Limb (tissue), 2 donors: Measurements from ENCODE around the gene STEEP1.
A peak's percentile ranks its signal among the peaks of the same experiment; 100 is the strongest.
"Not testable (repeated sequence)": the region's sequence is repeated elsewhere in the genome, so short reads cannot be mapped to it uniquely, and the experiment has no call there.

Experiments used
- DNase-seq, 2 donors: peaks; one replicate each; pipeline ENCODE4 v3.0.0-alpha.2; 2016; ENCODE audit errors: extremely low spot score in 2 of 2

The STEEP1 gene

DNA sequence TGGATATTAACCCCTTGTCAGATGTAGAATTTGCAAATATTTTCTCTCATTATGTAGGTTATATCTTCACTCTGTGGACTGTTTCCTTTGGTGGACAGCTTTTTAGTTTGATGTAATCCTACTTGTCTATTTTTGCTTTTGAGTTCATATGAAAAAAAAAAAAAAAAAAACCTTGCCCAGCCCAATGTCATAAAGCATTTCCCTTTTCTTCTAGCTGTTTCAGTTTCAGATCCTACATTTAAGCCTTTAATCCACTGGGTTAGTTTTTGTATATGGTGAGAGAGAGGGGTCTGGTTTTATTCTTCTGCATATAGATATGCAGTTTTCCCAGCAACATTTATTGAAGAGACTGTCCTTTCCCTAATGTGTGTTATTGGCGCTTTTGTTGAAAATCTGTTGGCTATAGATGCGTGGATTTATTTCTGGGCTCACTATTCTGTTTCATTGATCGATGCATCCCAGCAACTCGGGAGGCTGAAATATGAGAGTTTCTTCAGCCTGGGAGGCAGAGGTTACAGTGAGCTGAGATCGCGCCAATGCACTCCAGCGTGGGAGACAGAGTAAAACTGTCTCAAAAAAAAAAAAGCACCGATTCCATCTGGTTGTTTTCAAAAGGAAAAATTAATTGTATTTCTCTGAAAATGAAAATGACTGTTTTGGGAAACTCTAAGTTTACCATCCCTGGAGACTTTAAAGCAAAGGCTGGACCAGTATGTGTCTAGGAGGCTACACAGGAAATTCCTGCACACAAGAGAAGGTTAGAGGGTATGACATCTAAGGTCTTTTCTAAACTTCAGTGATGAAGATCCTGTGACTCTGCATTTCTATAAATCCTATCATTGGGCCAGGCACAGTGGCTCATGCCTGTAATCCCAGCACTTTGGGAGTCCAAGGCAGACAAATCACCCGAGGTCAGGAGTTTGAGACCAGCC lies 35.6 kb downstream of the STEEP1 start:
- no peak for DNase-seq

DNA sequence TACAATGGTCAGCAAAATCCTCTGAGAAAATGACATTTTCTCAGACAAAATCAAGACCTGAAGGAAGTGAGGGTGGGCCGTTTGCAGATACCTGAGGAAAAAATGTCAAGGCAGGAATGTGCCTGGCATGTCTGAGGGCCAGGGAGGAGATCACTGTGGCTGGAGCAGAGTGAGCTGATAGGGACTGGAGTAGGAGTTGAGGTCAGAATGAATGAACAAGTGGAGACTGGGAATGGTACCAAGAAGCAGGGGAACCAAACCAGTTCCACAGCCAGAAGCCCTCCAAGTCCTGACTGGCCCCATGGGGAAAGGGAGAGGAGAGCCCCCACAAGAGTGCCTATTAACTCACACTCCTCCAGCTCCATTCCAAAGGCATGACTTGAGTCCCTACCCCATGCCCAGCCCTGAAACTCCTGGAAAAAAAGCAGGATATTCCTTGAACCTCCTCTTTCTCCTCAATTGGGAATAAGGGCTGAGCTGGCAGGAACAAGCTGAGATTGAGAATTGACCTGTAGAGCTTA lies 41.5 kb downstream of the STEEP1 start:
- no peak for DNase-seq

DNA sequence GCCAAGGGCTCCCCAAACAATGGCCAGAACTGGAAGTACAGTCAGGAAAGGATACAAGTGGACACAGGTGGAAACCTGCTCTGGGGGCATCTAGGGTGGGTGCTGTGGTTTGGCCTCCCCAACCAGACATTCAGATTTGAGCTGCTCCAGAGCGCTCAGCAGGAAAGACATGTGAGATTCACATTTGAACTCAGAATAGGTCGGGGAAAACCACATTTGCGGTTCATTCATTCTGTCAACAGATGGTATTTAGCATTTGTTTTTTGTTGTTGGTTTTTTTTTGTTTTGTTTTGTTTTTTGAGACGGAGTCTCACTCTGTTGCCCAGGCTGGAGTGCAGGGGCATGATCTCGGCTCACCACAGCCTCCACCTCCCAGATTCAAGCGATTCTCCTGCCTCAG lies 44.0 kb downstream of the STEEP1 start:
- DNase-seq, result no peak

DNA sequence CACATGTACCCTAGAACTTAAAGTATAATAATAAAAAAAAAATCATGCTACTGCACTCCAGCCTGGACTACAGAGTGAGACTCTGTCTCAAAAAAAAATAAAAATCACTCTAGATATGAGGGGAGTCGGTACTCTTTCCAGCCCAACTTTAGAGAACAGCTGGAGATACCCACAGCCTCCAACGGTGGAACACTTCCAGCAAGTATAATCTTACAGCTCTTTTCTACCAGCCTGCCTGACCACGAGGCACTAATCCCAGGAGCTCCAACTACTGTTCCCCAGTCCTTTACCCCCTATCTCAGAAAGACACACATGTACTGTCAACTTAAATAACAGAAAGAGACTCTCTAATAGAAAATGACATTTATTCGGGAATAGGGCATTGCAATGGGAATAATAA lies 46.8 kb downstream of the STEEP1 start:
- DNase-seq, result no peak

DNA sequence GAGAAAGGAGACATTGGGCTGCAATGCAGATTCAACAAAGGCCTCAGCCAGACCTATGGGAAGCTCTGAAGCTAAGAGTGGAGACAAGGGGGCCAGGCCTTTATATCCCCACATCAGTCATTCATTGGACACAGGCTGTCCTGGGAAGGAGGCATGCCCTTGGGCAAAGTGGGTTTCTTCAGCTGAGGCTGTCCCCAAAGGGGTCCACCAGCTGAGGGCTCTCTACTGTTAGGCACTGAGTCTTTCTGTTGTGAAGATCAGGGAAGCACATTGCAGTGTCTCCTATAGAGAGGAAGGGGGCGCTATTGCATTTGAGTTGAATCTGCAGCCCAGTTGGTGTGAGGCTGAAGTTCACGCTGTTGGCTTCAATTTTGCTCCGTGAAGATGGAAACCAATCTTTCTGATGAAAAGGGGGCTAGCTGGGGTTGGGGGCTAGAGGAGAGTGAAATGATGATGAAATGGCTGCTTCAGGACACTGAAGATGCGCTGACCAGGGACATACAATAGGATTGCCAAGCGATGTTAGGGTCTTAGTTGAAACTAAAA lies 49.0 kb downstream of the STEEP1 start:
- DNase-seq, result peak; percentile 42 to 54

DNA sequence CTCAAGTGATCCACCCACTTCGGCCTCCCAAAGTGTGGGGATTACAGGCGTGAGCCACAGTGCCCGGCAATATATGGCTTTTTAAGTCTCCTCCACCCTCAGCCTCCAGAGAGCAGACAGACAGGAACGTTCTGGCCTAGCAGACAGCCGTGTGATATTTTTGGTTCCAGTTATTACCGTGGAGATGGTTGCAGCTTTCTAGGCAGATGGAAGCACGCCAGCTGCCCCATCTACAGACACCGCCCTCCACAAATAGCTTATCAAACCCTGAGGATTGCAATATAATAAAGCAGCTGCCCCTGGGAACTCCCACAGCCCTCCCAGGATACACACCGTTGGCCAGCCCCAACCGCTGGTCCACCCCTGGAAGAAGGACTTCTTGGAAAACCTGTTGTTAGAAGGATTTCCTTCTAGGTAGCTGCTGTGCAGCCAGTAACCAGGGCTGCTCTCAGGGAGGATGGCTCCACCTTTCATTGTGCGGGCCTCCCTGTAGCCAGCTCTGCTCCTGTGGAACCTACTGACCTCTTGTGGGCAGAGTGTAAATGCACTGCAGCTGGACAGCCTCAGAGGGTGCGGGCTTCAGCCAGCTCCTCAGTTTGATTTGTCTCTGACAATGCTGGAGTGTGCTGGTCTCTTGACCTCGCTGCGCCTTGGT lies 52.9 kb downstream of the STEEP1 start:
- peak; percentile 22 to 47 for DNase-seq

DNA sequence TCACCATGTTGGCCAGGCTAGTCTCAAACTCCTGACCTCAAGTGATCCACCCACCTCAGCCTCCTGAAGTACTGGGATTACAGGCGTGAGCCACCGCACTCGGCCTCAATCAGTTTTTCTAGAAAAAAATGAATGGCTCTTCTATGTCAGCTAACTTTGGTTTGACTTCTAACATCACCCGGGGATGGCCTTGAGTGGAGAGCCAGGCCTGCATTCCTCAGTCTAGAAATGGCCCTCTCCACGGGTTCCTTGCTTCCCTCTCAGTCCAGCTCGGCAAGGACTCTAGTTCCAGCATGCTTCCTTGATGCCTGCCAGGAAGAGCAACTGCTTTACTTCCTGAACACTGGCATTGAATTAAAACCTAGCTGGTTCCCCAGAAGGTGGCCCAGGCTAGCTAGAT lies 58.0 kb downstream of the STEEP1 start:
- no peak for DNase-seq

DNA sequence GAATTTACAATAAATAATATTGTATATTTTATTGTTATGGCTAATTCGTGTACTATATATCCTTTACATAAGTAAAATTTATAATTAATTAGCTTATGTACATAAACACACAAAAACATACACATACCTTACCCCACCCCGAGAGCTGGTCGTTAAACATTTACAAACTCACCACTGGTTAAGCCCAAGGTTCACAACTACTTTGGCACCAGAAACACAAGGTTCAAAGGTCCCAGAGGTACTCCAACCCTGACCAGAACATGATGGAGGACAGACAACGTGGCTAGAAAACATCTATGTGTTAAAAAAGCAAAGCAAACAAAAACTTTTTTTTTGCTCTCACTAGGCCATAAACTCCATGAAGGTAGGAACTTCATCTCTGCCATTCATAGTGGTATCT lies 59.3 kb downstream of the STEEP1 start:
- no peak for DNase-seq

DNA sequence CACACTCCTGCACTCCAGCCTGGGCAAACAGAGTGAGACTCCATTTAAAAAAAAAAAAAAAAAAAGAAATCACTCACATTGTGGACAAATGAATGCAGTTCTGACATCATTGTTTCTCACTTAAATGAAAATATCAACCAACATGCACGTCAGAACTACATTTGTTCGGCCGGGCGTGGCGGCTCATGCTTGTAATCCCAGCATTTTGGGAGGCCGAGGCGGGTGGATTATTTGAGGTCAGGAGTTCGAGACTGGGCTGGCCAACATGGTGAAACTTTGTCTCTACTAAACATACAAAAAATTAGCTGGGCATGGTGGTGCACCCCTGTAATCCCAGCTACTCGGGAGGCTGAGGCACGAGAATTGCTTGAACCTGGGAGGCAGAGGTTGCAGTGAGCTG lies 60.1 kb downstream of the STEEP1 start:
- not testable (repeated sequence) for DNase-seq

DNA sequence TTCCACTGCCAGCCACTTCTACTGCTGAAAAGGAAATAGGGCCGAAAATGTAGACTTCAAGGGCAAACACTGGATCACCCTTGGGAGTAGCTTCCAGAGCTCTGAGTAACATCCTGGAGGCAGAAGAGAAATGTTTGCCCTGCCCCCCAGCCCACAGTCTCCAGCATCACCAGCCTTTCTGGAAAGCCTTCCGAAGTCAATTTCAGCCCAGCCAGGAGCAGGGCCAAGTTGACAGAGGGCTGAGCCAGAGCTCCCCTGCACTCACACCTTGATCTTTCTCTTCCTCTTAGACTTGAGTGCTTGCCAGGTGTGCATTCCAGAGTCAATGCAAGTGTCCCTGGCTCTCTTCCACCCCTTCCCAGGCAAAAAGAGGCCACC lies 61.7 kb downstream of the STEEP1 start:
- no peak for DNase-seq

DNA sequence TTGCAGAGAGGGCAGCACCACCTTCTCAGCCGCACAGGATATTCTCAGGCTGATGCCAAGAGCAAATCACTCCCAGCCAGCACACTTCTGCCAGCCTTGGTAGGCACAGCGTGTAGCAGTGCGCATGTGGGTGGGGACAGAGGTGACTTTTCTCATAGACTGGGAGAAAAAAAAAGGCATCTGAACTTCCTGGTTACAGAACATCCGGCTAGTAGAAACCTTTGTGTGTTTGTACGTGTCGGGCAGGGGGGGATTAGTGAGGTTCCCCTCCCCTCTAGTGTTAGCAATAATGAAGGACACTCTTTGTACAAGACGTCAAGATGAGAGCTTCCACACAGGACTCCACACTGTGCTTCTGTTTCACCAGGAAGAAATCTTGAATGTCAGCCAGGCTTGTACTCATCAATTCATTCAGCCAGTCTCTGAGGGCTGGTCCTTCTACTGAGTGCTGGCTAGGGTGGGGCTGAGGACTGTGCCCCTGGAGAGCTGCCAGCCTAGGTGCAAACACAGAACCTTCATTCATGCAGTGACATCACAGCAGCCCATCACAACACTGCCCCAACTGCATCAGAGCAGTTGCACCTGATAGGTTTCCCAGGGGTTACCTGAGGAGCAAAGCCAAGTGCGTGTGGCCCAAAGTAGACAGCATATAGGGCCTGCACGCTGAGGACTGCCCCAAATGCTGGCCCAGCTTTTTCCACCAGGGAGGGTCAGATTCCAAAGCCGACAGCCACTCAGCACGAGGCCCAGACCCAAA lies 62.3 kb downstream of the STEEP1 start:
- DNase-seq, result peak in 1 of 2 donors; percentile 2

DNA sequence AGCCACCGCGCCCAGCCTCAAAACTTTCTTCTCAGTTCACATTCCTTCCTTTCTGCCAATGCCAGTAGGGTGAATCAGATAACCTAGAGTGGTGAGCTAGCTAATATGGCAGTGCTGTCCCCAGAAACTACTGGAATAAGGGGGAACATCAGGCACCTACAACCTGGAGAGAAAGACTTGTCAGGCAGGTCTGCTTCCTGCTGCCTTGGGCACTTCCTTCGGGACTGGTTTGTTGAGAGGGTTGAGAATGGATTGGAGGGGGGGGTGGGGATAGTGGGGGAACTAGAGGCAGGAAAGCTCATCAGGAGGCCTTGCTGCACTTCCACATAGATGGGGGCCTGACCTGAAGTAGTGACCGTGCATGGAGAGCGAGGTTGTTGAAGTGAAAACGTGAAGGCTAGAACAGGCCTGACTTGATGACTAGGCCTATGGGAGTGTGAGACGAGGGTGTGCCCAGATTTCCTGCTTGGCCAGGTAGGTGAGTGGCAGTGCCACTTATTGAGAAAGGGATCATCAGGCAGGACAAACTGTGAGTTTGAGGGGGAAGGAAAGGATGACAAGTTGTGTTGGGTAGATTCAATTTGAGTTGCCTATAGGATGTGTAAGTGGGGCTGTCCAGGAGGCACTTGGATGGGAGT lies 63.6 kb downstream of the STEEP1 start:
- no peak for DNase-seq

DNA sequence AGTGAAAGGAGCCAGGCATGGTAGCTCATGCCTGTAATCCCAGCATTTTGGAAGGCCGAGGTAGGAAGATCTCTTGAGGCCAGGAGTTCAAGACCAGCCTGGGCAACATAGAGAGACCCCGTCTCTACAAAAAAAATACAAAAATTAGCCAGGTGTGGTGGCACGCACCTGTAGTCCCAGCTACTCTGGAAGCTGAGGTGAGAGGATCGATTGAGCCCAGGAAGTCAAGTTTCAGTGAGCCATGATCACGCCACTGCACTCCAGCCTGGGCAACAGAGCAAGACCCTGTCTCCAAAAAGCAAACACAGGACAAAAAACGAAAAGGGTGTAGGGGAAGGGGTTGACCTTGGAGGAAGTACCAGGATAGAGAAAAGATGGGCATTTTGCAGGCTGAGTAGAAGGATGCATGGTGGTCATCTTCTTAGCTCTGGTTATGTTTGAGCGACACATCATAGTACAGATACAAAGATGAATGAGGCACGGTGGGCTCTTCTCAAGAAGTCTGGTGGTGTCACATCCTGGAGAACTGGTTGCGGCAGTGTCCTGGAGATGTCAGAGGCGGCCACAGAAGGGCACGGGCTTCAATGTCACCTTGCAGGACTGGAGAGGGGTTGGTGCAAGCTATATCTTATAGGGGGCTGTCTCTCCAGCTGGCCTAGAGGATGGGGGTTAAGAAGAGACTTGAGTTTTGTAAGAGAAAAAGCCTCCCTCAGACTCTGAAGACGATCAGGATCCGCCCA lies 65.0 kb downstream of the STEEP1 start:
- no peak for DNase-seq

DNA sequence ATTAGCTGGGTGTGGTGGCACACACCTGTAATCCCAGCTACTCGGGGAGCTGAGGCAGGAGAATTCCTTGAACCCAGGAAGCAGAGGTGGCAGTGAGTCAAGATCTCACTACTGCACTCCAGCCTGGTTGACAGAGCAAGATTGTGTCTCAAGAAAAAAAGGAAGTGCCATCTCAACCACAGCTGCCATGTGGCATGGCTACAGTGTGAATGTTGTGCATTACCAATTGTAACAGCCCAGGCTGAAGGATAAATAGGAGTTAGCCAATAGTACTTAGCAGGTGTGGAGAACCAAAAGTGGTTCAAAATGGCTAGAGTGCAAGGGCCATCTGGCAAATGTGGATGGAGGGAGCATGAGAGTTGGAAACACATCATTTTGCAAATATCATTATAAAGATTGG lies 68.0 kb downstream of the STEEP1 start:
- no peak for DNase-seq

DNA sequence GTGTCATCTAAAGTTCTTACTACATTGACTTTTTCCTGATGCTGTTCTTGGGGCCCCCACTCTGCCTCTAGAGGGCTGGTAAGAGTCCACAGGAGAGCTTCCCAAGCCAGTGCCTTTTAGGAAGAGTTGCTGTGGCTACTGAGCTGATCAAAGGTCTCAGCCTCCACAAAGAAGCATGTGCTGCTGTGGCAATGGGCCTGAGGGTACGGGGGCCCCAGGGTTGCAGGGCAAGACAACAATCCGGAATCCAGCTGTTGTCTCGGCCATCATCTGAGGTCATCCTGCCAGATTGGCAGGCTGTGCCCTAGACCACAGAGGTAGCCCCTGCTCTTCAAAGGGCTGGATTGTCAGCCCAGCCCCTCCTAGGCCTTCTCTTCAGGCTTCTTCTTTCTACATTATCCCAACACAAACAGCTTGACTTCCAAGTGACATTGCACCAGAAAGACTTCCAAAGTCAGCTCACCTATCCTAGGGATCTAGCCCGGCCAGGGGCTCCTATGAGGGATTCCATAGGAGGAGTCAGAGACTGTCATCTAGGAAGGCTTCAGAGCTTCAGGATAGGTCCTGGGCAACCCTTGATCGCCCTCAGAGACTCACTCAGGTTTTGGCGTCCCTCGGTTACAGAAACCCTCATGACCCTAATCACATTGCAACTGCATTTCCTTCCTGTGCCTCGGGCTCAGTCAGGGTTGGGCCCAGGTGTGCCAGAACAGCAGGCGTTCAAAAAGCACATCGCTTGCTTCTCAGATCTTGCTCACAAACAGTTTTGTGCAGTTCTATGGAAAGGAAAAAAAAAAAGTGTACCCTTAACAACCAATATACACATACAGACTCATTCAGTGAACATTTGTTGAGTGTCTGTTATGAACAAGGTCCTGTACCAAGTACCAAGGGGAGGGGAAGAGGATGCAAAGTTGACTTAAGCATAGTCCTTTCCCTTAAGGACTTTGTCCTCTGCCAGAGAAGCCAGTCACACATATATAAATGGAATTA lies 69.2 kb downstream of the STEEP1 start:
- DNase-seq, result no peak

DNA sequence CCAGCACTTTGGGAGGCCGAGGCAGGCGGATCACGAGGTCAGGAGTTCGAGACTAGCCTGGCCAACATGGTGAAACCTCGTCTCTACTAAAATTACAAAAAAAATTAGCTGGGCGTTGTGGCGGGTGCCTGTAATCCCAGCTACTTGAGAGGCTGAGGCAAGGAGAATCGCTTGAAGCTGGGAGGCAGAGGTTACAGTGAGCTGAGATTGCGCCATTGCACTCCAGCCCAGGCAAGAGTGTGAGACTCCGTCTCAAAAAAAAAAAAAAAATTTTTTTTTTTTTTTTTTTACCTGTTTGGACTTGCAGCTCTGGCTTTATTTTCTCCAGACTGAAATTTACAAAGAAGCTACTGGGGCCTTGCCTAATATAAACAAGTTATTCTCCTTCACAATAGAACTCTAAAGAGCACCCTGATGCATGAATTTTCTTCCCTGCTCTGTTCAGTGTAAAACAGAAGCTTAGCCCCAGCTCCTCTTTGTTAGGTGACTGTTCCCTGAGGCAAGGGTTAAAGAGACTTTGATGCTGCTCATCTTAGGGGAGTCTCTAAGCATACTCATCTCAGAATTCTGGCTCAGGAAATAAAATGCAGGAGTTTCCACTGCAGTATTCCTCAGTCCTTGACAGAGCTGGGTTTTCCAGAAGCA lies 71.2 kb downstream of the STEEP1 start:
- not testable (repeated sequence) for DNase-seq

DNA sequence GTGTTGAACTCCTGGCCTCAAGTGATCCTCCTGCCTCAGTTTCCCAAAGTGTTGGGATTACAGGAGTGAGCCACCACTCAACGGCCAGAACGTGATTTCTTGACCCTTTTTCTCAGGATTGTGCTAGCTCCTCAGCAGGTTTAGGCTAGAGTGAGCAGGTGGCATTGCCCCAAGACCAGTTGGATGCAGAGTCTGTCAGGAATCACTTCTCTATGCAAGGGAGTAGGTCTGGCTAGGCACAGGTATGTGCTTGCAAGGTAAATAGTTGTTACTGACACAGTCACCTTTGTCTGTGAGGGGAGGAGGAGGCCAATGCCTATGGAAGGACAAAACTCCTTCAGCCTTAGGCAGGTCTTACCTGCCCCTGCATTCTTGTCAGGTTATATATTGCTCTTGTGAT lies 72.7 kb downstream of the STEEP1 start:
- no peak for DNase-seq

DNA sequence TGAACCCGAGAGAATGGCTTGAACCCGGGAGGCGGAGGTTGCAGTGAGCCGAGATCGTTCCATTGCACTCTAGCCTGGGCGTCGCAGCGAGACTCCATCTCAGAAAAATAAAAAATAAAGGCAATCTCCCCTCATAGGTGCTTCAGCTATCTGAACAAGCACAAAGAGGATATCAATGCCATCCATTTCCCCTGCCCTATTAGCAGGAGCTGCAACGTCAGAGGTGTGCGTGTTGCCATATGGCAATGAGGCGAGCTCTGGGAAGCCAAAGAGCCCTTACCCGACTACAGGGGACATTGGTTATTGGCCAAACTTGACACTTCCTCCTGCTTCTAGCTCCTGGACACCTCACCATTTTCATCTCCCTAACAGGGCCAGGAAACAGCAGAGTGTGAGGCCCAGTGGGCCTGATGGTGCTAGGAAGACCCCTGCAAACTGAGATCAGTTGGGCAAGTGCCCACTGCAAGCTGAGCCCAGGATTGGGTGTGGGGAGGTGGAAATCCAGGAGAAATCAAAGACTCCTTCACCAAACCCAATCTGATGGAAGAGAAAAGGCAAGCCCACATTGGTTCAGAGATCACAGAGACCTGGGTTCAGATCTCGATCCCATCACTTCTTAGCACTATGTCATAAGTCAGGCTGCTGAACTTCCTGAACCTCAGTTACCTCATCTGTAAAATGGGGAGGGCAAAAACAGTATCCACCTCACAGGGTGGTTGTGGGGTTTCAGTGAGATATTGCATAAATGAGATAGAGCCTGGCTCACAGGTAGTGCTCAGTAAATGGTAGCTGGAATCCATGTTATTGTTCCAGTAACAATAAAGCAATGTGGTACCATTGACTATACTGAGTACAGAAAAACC lies 75.8 kb downstream of the STEEP1 start:
- DNase-seq, result no peak
